ENCODE measurements around the gene EMC7. TPM values are rescaled to one million over a fixed set of nuclear protein-coding genes. Genes with fewer than 3 reads are reported as not detected.

Gene EMC7
- total RNA-seq, 2 donors from 2014 or later, result 52.7 to 56.0 TPM

DNA sequence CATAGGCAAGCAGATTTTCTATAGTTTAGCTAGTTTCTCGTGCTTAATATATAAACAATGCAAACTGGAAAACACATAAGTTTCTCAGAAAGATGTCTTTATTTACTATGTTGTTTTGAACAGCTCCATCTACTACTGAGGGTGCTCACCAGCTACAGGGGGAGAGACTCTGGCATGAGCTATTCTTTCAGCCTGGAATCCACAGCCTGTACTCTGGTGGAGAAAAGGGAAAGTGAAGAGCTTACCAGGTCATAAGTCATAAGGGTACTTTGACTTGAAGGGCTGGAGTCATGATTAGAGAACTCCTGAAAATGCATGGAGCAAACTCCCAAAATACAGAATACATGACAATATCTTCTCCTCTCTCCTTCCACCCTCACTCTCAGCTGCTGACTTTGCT lies 58.3 kb downstream of the EMC7 start:
- 73% methylated on average over 1 of the region's 1 CpG for WGBS
- Histone ChIP-seq H3K27ac (no peak overlapping the region), H3K4me1 (replicated peaks) (no peaks in the 10 kb centered on the region), H3K4me3 (no peak overlapping the region), H3K9me3 (no peaks in the 10 kb centered on the region), H3K27me3 (replicated peaks; ENCODE audit: insufficient read depth) (no peaks in the 10 kb centered on the region), H3K36me3 (no peaks in the 10 kb centered on the region)
- TF ChIP-seq, protein P1, sequence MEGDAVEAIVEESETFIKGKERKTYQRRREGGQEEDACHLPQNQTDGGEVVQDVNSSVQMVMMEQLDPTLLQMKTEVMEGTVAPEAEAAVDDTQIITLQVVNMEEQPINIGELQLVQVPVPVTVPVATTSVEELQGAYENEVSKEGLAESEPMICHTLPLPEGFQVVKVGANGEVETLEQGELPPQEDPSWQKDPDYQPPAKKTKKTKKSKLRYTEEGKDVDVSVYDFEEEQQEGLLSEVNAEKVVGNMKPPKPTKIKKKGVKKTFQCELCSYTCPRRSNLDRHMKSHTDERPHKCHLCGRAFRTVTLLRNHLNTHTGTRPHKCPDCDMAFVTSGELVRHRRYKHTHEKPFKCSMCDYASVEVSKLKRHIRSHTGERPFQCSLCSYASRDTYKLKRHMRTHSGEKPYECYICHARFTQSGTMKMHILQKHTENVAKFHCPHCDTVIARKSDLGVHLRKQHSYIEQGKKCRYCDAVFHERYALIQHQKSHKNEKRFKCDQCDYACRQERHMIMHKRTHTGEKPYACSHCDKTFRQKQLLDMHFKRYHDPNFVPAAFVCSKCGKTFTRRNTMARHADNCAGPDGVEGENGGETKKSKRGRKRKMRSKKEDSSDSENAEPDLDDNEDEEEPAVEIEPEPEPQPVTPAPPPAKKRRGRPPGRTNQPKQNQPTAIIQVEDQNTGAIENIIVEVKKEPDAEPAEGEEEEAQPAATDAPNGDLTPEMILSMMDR (IDR thresholded peaks at IDR 0.05), result no peak
- no peak for TF ChIP-seq POLR2A (IDR thresholded peaks at IDR 0.05)
- no peak for TF ChIP-seq POLR2AphosphoS5 (IDR thresholded peaks at IDR 0.05)
- DNase-seq (ENCODE audit: low spot score), result no peak
- intact Hi-C loops (cut with DNase I), result no loop called here

DNA sequence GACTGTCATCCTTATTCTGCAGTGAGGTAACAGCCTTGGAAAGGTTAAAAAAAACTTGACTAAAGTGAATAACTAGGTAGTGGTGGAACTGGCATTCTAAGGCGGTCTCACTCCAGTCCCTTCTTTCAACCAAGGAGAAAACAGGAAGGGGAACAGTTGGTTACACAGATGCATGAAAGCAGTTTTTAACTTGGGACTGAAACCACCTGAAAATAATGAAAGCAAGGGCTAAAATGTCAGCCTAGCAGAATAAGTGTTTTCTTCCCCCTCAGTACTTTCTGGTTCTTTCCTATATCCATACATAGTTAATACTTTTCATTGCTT lies 61.9 kb downstream of the EMC7 start:
- intact Hi-C loops (cut with DNase I), result no loop called here
- Histone ChIP-seq H3K4me3 (no peak overlapping the region), H3K9me3 (no peaks in the 10 kb centered on the region), H3K4me1 (replicated peaks) (no peaks in the 10 kb centered on the region), H3K27ac (no peak overlapping the region), H3K27me3 (replicated peaks; ENCODE audit: insufficient read depth) (no peaks in the 10 kb centered on the region), H3K36me3 (no peaks in the 10 kb centered on the region)
- DNase-seq (ENCODE audit: low spot score), result no peak
- 56% methylated on average over 1 of the region's 1 CpG for WGBS
- TF ChIP-seq, protein P1 (IDR thresholded peaks at IDR 0.05), result no peak
- no peak for TF ChIP-seq POLR2A (IDR thresholded peaks at IDR 0.05)
- no peak for TF ChIP-seq POLR2AphosphoS5 (IDR thresholded peaks at IDR 0.05)

DNA sequence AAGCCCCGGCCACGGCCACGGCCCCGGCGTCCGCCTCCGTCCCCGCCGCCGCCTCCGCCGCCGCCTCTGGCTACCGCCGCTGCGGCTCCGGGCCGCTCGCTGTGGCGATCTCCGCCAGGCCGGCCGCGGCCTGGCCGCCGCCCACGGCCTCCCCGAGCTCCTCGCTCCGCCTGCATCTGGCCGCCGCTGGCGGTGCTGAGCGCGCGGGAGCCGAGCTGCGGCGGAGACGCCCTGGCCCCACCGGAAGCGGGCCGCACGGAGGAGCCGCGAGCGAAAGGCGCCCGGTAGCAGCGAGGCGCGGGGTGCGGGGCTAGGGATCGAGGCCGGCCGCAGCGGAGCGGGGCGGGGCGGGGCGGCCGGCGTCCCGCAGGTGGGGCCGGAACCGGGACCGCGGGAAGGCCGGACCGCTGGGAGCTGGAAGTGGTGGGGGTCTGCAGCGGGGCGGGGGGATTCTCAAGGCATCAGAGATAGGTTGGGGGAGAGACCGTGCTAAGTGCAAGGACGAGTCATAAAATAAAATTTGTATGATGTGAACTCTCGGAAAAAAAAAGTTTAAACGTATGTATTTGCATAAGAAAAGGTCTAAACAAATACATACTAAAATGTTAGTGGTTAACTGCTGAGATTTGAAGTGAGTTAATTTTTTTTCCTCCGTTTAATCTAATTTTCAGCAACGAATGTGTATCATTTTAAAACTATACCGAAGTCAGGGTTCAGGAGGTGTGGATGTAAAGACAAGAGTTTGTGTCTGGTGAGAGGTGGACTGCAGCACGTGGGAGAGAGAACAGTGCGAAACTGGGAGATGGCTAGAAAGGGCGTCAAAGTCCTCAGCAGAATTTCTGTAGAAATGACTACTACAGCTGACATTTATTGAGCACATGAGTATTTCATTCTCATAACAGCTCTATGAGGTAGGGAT lies 62.5 kb downstream of the EMC7 start, which contains the start of gene AVEN:
AVEN (minus strand) TSS at position 334 of the 919 bp plus-strand sequence; CDS start at position 176, 158 bp downstream.
- DNase-seq (ENCODE audit: low spot score), result peak; percentile 9
- intact Hi-C loops (cut with DNase I), result no loop called here
- Histone ChIP-seq H3K27me3 (replicated peaks; ENCODE audit: insufficient read depth) (no peaks in the 10 kb centered on the region), H3K9me3 (no peaks in the 10 kb centered on the region), H3K4me3 (peak within 1 kb of the TSS; percentile 67 to 79), H3K27ac (peak within 1 kb of the TSS; percentile 84 to 89), H3K4me1 (replicated peaks) (no peaks in the 10 kb centered on the region), H3K36me3 (no peaks in the 10 kb centered on the region)
- no peak for TF ChIP-seq POLR2AphosphoS5 (IDR thresholded peaks at IDR 0.05)
- TF ChIP-seq, protein P1 (IDR thresholded peaks at IDR 0.05), result peak in 1 of 4 experiments; percentile 3
- WGBS, result 1% methylated on average over 34 of the region's 82 CpGs

DNA sequence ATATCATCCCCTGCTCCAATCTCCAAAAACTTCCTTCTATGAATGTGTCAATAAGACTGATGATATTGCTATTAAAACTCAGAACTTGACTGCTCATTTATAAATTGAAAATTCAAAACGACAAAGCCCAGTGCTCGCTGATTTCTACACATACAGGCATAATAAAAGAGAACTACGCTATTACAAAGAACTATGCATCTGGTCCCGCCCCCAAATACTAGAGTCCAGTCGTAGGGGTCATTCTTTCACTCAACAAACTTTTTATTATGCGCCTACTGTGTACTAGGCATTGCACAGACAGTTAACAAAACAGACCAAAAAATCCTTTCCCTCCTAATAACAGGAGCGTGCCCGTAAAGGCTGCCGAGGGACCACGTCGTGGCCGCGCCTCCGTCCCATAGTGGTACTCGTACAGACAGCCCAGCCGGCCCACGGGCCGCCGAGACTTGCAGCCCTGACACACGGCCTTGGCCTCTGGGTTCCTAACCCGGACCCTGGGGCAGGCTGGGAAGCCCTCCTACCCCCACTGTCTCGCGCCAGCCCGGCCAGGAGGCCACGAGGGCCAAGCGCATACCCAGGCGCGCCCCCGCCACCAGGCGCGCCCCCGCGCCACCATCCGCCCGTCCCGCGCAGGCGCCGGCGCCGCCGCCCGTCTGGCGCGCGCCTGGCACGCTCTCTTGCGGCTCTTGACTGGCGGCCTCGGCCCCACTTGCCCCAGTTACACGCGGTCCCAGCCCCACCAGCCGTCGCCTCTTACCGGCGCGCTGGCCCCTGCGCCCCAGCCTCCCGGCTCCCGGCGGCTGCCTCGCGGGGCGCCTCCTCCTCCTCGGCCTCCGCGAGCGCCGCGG lies 63.4 kb downstream of the EMC7 start:
- WGBS, result under 1% methylated on average over 68 of the region's 70 CpGs
- Histone ChIP-seq H3K4me3 (peak overlapping the region; percentile 67 to 79), H3K36me3 (no peaks in the 10 kb centered on the region), H3K27me3 (replicated peaks; ENCODE audit: insufficient read depth) (no peaks in the 10 kb centered on the region), H3K9me3 (no peaks in the 10 kb centered on the region), H3K27ac (peak overlapping the region; percentile 84 to 89), H3K4me1 (replicated peaks) (no peaks in the 10 kb centered on the region)
- peak; percentile 75 for DNase-seq (ENCODE audit: low spot score)
- intact Hi-C loops (cut with DNase I), result no loop called here
- TF ChIP-seq POLR2A (IDR thresholded peaks at IDR 0.05) (no peak), POLR2AphosphoS5 (IDR thresholded peaks at IDR 0.05) (no peak)
- TF ChIP-seq, protein P1 (IDR thresholded peaks at IDR 0.05), result no peak

Other genes with a start within 250 kb of the EMC7 start
- gene CHRM5, start 133.4 kb downstream of the EMC7 start, total RNA-seq, result under 1 TPM in 1 of 2 donors, not detected in 1; 0.11 TPM
- 10 to 100 TPM; 11.9 to 21.6 TPM for gene AVEN, start 62.7 kb downstream of the EMC7 start, total RNA-seq
- 1 to 10 TPM; 1.2 to 1.3 TPM for gene PGBD4, start 221 bp upstream of the EMC7 start, total RNA-seq
- 10 to 100 TPM; 24.8 to 53.6 TPM for gene KATNBL1, start 108.2 kb upstream of the EMC7 start, total RNA-seq
- 100 to 1,000 TPM; 144 to 146 TPM for gene EMC4, start 123.2 kb upstream of the EMC7 start, total RNA-seq
- gene SLC12A6, start 235.9 kb upstream of the EMC7 start, total RNA-seq, result 10 to 100 TPM; 10.2 to 36.8 TPM
- gene NOP10, start 241.3 kb upstream of the EMC7 start, total RNA-seq, result 100 to 1,000 TPM; 130 to 141 TPM
- 1 to 10 TPM in 1 of 2 donors, not detected in 1; 6.9 TPM for gene NUTM1, start 241.5 kb upstream of the EMC7 start, total RNA-seq

All from prostate gland (tissue), 2 donors.